H9 (cell line): ENCODE data around the gene SLC10A3. TPM values are rescaled to one million over a fixed set of nuclear protein-coding genes. Genes with fewer than 3 reads are reported as not detected.

Experiments used
- DNase-seq: peaks from one replicate; pipeline ENCODE4 v3.0.0-alpha.2; 2017
- H2AFZ ChIP-seq: one replicate; pipeline ENCODE4 v1.6.1; 2013; ENCODE audit warnings: mild to moderate bottlenecking, low read length, control low read depth, moderate library complexity
- H2AK5ac ChIP-seq: 2 replicates; pipeline ENCODE4 v1.6.1; 2013; ENCODE audit warnings: low read length, control low read depth, mixed read lengths; ENCODE audit not compliant: insufficient read length
- H2BK120ac ChIP-seq: one replicate; pipeline ENCODE4 v1.6.1; 2013; ENCODE audit warnings: low read depth, mild to moderate bottlenecking, low read length, control low read depth, inconsistent platforms; ENCODE audit not compliant: poor library complexity, severe bottlenecking
- H2BK12ac ChIP-seq: 2 replicates; pipeline ENCODE4 v1.6.1; 2013; ENCODE audit warnings: low read length, control low read depth, mixed read lengths, low read depth; ENCODE audit not compliant: insufficient read length
- H2BK15ac ChIP-seq: 2 replicates; pipeline ENCODE4 v1.6.1; 2013; ENCODE audit warnings: low read depth, low read length, control low read depth
- H2BK20ac ChIP-seq: one replicate; pipeline ENCODE4 v1.6.1; 2013; ENCODE audit warnings: low read depth, mild to moderate bottlenecking, low read length, control low read depth, inconsistent platforms; ENCODE audit not compliant: poor library complexity, severe bottlenecking
- H2BK5ac ChIP-seq: 2 replicates; pipeline ENCODE4 v1.6.1; 2013; ENCODE audit warnings: low read length, control low read depth, mixed read lengths; ENCODE audit not compliant: insufficient read length
- H3K14ac ChIP-seq: 2 replicates; pipeline ENCODE4 v1.6.1; 2013; ENCODE audit warnings: low read length, control low read depth; ENCODE audit not compliant: insufficient read depth
- H3K18ac ChIP-seq: 2 replicates; pipeline ENCODE4 v1.6.1; 2013; ENCODE audit warnings: low read depth, mild to moderate bottlenecking, mixed read lengths, low read length, control low read depth; ENCODE audit not compliant: insufficient read length
- H3K23ac ChIP-seq: 2 replicates; pipeline ENCODE4 v1.6.1; 2013; ENCODE audit warnings: low read length, control low read depth, mixed read lengths, low read depth; ENCODE audit not compliant: insufficient read length
- H3K23me2 ChIP-seq: 2 replicates; pipeline ENCODE4 v1.6.1; 2013; ENCODE audit warnings: low read depth, mild to moderate bottlenecking, mixed read lengths, low read length, control low read depth; ENCODE audit not compliant: insufficient read length, poor library complexity, severe bottlenecking
- H3K27ac ChIP-seq: 2 replicates; pipeline ENCODE4 v1.5.1; 2013; ENCODE audit warnings: low read length, control low read depth, mixed read lengths, low read depth; ENCODE audit not compliant: insufficient read length
- H3K27me3 ChIP-seq: 2 replicates; pipeline ENCODE4 v1.6.1; 2013; ENCODE audit warnings: low read length, control low read depth, inconsistent platforms; ENCODE audit not compliant: insufficient read depth
- H3K4ac ChIP-seq: 2 replicates; pipeline ENCODE4 v1.6.1; 2013; ENCODE audit warnings: low read depth, mild to moderate bottlenecking, control low read depth, inconsistent platforms, low read length, moderate library complexity
- H3K4me1 ChIP-seq: 2 replicates; pipeline ENCODE4 v1.6.1; 2013; ENCODE audit warnings: low read length, control low read depth, inconsistent platforms; ENCODE audit not compliant: insufficient read depth
- H3K4me2 ChIP-seq: 2 replicates; pipeline ENCODE4 v1.6.1; 2013; ENCODE audit warnings: low read length, control low read depth, mixed read lengths; ENCODE audit not compliant: insufficient read length, insufficient read depth
- H3K56ac ChIP-seq: 2 replicates; pipeline ENCODE4 v1.6.1; 2013; ENCODE audit warnings: low read depth, mild to moderate bottlenecking, mixed read lengths, low read length, control low read depth; ENCODE audit not compliant: insufficient read length
- H3K79me1 ChIP-seq: 2 replicates; pipeline ENCODE4 v1.6.1; 2013; ENCODE audit warnings: low read depth, mild to moderate bottlenecking, moderate library complexity, low read length, control low read depth, inconsistent platforms; ENCODE audit not compliant: insufficient read depth, poor library complexity, severe bottlenecking
- H3K79me2 ChIP-seq: 2 replicates; pipeline ENCODE4 v1.6.1; 2013; ENCODE audit warnings: low read length, control low read depth, inconsistent platforms; ENCODE audit not compliant: insufficient read depth
- H3K9ac ChIP-seq: 2 replicates; pipeline ENCODE4 v1.6.1; 2013; ENCODE audit warnings: low read length, control low read depth, mixed read lengths; ENCODE audit not compliant: insufficient read length; ENCODE audit errors: extremely low read depth
- H3K9me3 ChIP-seq: one replicate; pipeline ENCODE4 v1.6.1; 2013; ENCODE audit warnings: low read depth, low read length, inconsistent platforms; ENCODE audit not compliant: control insufficient read depth
- H3T11ph ChIP-seq: one replicate; pipeline ENCODE4 v1.6.1; 2013; ENCODE audit warnings: mild to moderate bottlenecking, low read length, control low read depth, inconsistent platforms
- H4K20me1 ChIP-seq: one replicate; pipeline ENCODE4 v1.6.1; 2013; ENCODE audit not compliant: control insufficient read depth, insufficient read length, insufficient read depth
- H4K5ac ChIP-seq: 2 replicates; pipeline ENCODE4 v1.6.1; 2013; ENCODE audit warnings: low read depth, mild to moderate bottlenecking, mixed read lengths, low read length, control low read depth; ENCODE audit not compliant: insufficient read length
- H4K8ac ChIP-seq: replicated peaks from 2 replicates; pipeline ENCODE4 v1.6.1; 2013; ENCODE audit warnings: low read length, control low read depth, mixed read lengths, low read depth; ENCODE audit not compliant: insufficient read length
- H4K91ac ChIP-seq: 2 replicates; pipeline ENCODE4 v1.6.1; 2013; ENCODE audit warnings: low read depth, mild to moderate bottlenecking, moderate library complexity, mixed read lengths, low read length, control low read depth; ENCODE audit not compliant: insufficient read length
- H3K27ac Mint-ChIP-seq, 3 experiments: 2 replicates in 2 of 3; 3 replicates in 1 of 3; pipeline ENCODE4 v1.8.0; 2020 to 2021; ENCODE audit warnings: mixed read lengths in 3 of 3, mild to moderate bottlenecking in 1 of 3, moderate library complexity in 1 of 3
- H3K27me3 Mint-ChIP-seq: 2 replicates; pipeline ENCODE4 v1.8.0; 2021; ENCODE audit warnings: low read depth, mild to moderate bottlenecking, moderate library complexity, mixed read lengths
- H3K36me3 Mint-ChIP-seq, 3 experiments: 2 replicates in 2 of 3; 3 replicates in 1 of 3; pipeline ENCODE4 v1.8.0; 2020 to 2021; ENCODE audit warnings: low read depth in 3 of 3, mixed read lengths in 3 of 3; ENCODE audit not compliant: insufficient read depth in 1 of 3
- H3K4me1 Mint-ChIP-seq, 2 experiments: 2 replicates each; pipeline ENCODE4 v1.8.0; 2020; ENCODE audit warnings: mixed read lengths in 2 of 2
- H3K4me3 Mint-ChIP-seq, 2 experiments: 2 replicates in 1 of 2; 3 replicates in 1 of 2; pipeline ENCODE4 v1.8.0; 2020 to 2021; ENCODE audit warnings: mild to moderate bottlenecking in 2 of 2, mixed read lengths in 2 of 2, moderate library complexity in 1 of 2
- H3K9me3 Mint-ChIP-seq, 2 experiments: 2 replicates in 1 of 2; 3 replicates in 1 of 2; pipeline ENCODE4 v1.8.0; 2020; ENCODE audit warnings: mild to moderate bottlenecking in 2 of 2, mixed read lengths in 2 of 2, moderate library complexity in 1 of 2
- CTCF ChIP-seq: fragments of 200-600 bp; sonication (generic); conservative IDR thresholded peaks from 3 replicates; pipeline ENCODE4 v1.8.0; 2021; ENCODE audit warnings: antibody characterized with exemption, mild to moderate bottlenecking
- WGBS: extraction: QIAGEN DNeasy Blood & Tissue Kit; methylation state at CpG from one replicate; pipeline ENCODE4 v1.1.7; 2013; ENCODE audit warnings: missing lambda C conversion rate, low lambda C conversion rate, mixed read lengths; ENCODE audit not compliant: insufficient read length; ENCODE audit errors: extremely low coverage; 5-methylcytosine and 5-hydroxymethylcytosine counted together
- total RNA-seq: library from RNA; stranded (reverse); gene quantifications from 2 replicates; pipeline ENCODE4 v1.2.1, GENCODE V29; 2021

Gene SLC10A3
- total RNA-seq, 1 experiment from 2014 or later = 8.8 TPM

DNA sequence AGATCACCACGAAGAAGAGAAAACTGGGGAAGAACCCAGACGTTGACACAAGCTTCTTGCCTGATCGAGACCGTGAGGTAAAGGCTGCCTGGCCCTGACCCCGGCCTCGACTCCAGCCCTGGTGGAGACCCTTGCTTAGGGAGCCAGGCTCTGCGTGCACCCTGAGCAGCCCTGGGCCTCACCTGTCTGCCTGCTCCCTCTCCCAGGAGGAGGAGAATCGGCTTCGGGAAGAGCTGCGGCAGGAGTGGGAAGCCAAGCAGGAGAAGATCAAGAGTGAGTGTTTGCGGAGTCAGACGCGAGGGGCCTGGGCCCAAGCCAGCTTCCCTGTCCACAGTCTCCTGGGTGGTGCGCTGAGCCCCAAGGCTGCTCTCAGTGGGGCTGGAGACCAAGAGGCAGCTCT, 41.9 kb downstream of the SLC10A3 start:
- H2BK5ac ChIP-seq = no peak overlapping the region
- H4K5ac ChIP-seq = no peak overlapping the region
- no peak overlapping the region for H2AK5ac ChIP-seq
- peaks cover 2% of the 10 kb centered on the region for H3K23me2 ChIP-seq
- Mint-ChIP-seq H3K36me3 (peaks cover 28 to 58% (median 49%) of the 10 kb centered on the region in 3 experiments), H3K27ac (no peak overlapping the region), H3K4me1 (peaks cover under 1% of the 10 kb centered on the region in 2 experiments; a peak in 2 of 4 replicates), H3K27me3 (no peaks in the 10 kb centered on the region; the same call in none of the 2 replicates), H3K4me3 (no peak overlapping the region), H3K9me3 (peaks cover 57 to 81% of the 10 kb centered on the region in 2 experiments)
- no peak overlapping the region for H4K8ac ChIP-seq
- H2BK12ac ChIP-seq = no peak overlapping the region
- H3K4me1 ChIP-seq = no peaks in the 10 kb centered on the region
- no peak overlapping the region for H3K4me2 ChIP-seq
- peaks cover 30% of the 10 kb centered on the region for H3K9me3 ChIP-seq
- no CpG with 5 or more reads among the region's 14 CpGs for WGBS
- H2BK120ac ChIP-seq = no peak overlapping the region
- no peak for DNase-seq
- H2AFZ ChIP-seq = no peak overlapping the region
- no peak overlapping the region for H3K14ac ChIP-seq
- H2BK15ac ChIP-seq = no peak overlapping the region
- no peak overlapping the region for H3K27ac ChIP-seq
- no peaks in the 10 kb centered on the region for H3K79me2 ChIP-seq
- no peak overlapping the region for H3T11ph ChIP-seq
- H3K18ac ChIP-seq = no peak overlapping the region
- no peaks in the 10 kb centered on the region for H3K27me3 ChIP-seq
- H3K9ac ChIP-seq = no peak overlapping the region
- no peak overlapping the region for H3K23ac ChIP-seq
- no peak overlapping the region for H4K91ac ChIP-seq
- no peaks in the 10 kb centered on the region for H3K79me1 ChIP-seq
- no peaks in the 10 kb centered on the region for H4K20me1 ChIP-seq
- H3K56ac ChIP-seq = no peak overlapping the region
- H3K4ac ChIP-seq = no peak overlapping the region
- TF ChIP-seq CTCF = no peak
- no peak overlapping the region for H2BK20ac ChIP-seq
